ENCODE data around the gene CCDC187. TPM values are rescaled to one million over a fixed set of nuclear protein-coding genes. Genes with fewer than 3 reads are reported as not detected.

Gene CCDC187
- total RNA-seq, 6 donors from 2014 or later: 0.17 to 22.3 (median 10.0) TPM

DNA sequence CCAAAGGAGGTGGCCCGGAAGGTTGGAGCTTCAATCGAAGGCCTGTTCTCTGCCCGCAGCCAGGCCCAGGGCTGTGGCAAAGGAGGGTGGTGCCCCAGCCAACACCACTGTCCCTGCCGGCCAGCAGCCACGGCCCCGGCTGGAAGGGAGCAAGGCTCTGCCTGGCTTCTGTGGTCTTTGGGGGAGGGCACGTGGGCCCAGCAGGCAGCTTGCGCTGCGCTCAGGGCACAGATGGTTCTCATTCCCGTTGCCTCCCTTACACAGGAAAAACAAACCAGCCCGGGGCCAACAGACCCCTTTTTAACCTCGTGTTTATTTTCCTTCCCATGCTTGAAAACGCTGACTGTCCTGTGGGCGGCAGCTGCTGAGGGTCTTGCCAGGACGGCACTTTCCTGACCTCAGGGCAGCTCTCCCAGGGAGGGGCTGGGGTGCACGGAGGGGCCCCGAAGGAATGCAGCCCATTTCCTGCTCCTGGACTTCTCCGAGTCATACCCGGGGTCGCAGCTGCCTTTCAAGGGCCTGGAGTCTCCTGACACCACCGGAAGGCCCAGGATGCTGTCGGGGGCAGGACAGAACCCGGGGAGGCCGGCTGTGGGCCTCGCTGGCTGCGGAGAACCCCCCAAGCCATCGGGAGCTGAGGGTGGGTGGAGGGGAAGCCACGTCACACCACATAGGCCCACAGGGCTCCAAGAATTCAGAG lies 22.3 kb upstream of the CCDC187 start:
- ATAC-seq (ENCODE audit: low FRiP score in 2 of 2) (peak in 1 of 2 donors; percentile 1), DNase-seq (peak in 1 of 2 donors; percentile 82)
- H3K4me3 ChIP-seq: peak overlapping the region in 2 of 4 donors; percentile 64 to 67
- H3K27me3 ChIP-seq: no peaks in the 10 kb centered on the region
- WGBS, 2 donors: 27 to 30% methylated on average over 13 to 28 of the region's 28 CpGs
- peak overlapping the region; percentile 70 to 88 (median 86) for H3K27ac ChIP-seq
- no peaks in the 10 kb centered on the region for H3K36me3 ChIP-seq
- H3K4me1 ChIP-seq: peaks cover 26 to 47% (median 34%) of the 10 kb centered on the region in 4 donors
- TF ChIP-seq, protein P1, sequence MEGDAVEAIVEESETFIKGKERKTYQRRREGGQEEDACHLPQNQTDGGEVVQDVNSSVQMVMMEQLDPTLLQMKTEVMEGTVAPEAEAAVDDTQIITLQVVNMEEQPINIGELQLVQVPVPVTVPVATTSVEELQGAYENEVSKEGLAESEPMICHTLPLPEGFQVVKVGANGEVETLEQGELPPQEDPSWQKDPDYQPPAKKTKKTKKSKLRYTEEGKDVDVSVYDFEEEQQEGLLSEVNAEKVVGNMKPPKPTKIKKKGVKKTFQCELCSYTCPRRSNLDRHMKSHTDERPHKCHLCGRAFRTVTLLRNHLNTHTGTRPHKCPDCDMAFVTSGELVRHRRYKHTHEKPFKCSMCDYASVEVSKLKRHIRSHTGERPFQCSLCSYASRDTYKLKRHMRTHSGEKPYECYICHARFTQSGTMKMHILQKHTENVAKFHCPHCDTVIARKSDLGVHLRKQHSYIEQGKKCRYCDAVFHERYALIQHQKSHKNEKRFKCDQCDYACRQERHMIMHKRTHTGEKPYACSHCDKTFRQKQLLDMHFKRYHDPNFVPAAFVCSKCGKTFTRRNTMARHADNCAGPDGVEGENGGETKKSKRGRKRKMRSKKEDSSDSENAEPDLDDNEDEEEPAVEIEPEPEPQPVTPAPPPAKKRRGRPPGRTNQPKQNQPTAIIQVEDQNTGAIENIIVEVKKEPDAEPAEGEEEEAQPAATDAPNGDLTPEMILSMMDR (IDR thresholded peaks at IDR 0.05): no peak
- TF ChIP-seq POLR2AphosphoS5 (IDR thresholded peaks at IDR 0.05): peak; percentile 44 to 55
- H3K9me3 ChIP-seq: no peaks in the 10 kb centered on the region

- H3K27ac ChIP-seq: peak overlapping the region in 3 of 4 donors; percentile 84 to 88 (median 88)
- ATAC-seq (ENCODE audit: low FRiP score in 2 of 2): no peak
These were observed 21.5 kb upstream of the CCDC187 start for GRCh38 chr9:136325358-136325757.

GRCh38 chr9:136324501-136325300 lies 20.8 kb upstream of the CCDC187 start:
- peak overlapping the region; percentile 28 to 88 (median 72) for H3K27ac ChIP-seq
- TF ChIP-seq POLR2AphosphoS5 (IDR thresholded peaks at IDR 0.05) (peak in 1 of 2 donors; percentile 34), POLR2A (IDR thresholded peaks at IDR 0.05) (no peak), EP300 (IDR thresholded peaks at IDR 0.05) (no peak)
- TF ChIP-seq, protein P1 (IDR thresholded peaks at IDR 0.05): peak in 1 of 6 experiments; percentile 7
- ATAC-seq (ENCODE audit: low FRiP score in 2 of 2): peak in 1 of 2 donors; percentile 67

More at GRCh38 chr9:136325358-136325757, 21.5 kb upstream of the CCDC187 start:
- Histone ChIP-seq H3K36me3 (no peaks in the 10 kb centered on the region), H3K4me3 (no peak overlapping the region), H3K9me3 (no peaks in the 10 kb centered on the region), H3K4me1 (peaks cover 26 to 47% (median 34%) of the 10 kb centered on the region in 4 donors), H3K27me3 (no peaks in the 10 kb centered on the region)
- WGBS, 2 donors: 90 to 100% methylated on average over 2 to 13 of the region's 13 CpGs
- peak in 1 of 2 donors; percentile 60 for DNase-seq
- no peak for TF ChIP-seq POLR2A (IDR thresholded peaks at IDR 0.05)
- no peak for TF ChIP-seq POLR2AphosphoS5 (IDR thresholded peaks at IDR 0.05)
- TF ChIP-seq, protein P1 (IDR thresholded peaks at IDR 0.05): no peak
- TF ChIP-seq EP300 (IDR thresholded peaks at IDR 0.05): no peak

DNA sequence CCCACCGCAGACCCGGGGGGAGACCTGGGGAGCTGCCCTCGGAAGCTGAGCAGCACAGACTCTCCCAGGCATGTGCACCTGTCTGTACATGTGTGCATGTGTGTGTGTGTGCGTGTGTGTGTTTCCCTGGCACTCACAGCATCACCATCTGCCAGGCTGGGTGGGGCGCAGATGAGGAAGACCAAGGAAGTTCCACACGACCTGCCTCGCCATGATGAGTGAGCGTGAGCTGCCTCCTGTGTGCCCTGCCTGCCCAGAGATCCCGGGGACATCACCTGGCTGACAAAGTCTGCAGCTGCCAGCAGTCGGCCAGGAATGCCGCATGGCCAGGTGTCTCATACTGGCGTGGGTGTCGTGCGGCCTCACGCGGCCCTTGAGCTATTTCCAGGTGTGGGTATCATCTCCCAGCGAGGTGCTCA lies 19.5 kb upstream of the CCDC187 start:
- H3K27me3 ChIP-seq: no peaks in the 10 kb centered on the region
- H3K27ac ChIP-seq: peak overlapping the region in 2 of 4 donors; percentile 84 to 88
- ATAC-seq (ENCODE audit: low FRiP score in 2 of 2) (no peak), DNase-seq (peak in 1 of 2 donors; percentile 71)
- H3K4me3 ChIP-seq: no peak overlapping the region
- H3K9me3 ChIP-seq: no peaks in the 10 kb centered on the region
- H3K36me3 ChIP-seq: no peaks in the 10 kb centered on the region
- H3K4me1 ChIP-seq: peaks cover 18 to 27% (median 26%) of the 10 kb centered on the region in 4 donors
- TF ChIP-seq, protein P1 (IDR thresholded peaks at IDR 0.05): no peak
- TF ChIP-seq EP300 (IDR thresholded peaks at IDR 0.05) (no peak), POLR2AphosphoS5 (IDR thresholded peaks at IDR 0.05) (no peak), POLR2A (IDR thresholded peaks at IDR 0.05) (no peak)
- 70 to 82% methylated on average over 15 to 17 of the region's 17 CpGs for WGBS, 2 donors

More at GRCh38 chr9:136324501-136325300, 20.8 kb upstream of the CCDC187 start:
- H3K36me3 ChIP-seq: no peaks in the 10 kb centered on the region
- WGBS, 2 donors: 35 to 73% methylated on average over 6 to 21 of the region's 24 CpGs
- peaks cover 26 to 40% (median 34%) of the 10 kb centered on the region in 4 donors for H3K4me1 ChIP-seq
- H3K4me3 ChIP-seq: no peak overlapping the region
- no peaks in the 10 kb centered on the region for H3K27me3 ChIP-seq
- no peaks in the 10 kb centered on the region for H3K9me3 ChIP-seq
- DNase-seq: peak; percentile 76 to 79

All from upper lobe of left lung (tissue), 6 donors.